Measurements from ENCODE around the gene THEM4.

- TF ChIP-seq, protein P1, sequence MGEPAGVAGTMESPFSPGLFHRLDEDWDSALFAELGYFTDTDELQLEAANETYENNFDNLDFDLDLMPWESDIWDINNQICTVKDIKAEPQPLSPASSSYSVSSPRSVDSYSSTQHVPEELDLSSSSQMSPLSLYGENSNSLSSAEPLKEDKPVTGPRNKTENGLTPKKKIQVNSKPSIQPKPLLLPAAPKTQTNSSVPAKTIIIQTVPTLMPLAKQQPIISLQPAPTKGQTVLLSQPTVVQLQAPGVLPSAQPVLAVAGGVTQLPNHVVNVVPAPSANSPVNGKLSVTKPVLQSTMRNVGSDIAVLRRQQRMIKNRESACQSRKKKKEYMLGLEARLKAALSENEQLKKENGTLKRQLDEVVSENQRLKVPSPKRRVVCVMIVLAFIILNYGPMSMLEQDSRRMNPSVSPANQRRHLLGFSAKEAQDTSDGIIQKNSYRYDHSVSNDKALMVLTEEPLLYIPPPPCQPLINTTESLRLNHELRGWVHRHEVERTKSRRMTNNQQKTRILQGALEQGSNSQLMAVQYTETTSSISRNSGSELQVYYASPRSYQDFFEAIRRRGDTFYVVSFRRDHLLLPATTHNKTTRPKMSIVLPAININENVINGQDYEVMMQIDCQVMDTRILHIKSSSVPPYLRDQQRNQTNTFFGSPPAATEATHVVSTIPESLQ (CRISPR knock-in tag; IDR thresholded peaks at IDR 0.05): no peak
- TF ChIP-seq, protein P2, sequence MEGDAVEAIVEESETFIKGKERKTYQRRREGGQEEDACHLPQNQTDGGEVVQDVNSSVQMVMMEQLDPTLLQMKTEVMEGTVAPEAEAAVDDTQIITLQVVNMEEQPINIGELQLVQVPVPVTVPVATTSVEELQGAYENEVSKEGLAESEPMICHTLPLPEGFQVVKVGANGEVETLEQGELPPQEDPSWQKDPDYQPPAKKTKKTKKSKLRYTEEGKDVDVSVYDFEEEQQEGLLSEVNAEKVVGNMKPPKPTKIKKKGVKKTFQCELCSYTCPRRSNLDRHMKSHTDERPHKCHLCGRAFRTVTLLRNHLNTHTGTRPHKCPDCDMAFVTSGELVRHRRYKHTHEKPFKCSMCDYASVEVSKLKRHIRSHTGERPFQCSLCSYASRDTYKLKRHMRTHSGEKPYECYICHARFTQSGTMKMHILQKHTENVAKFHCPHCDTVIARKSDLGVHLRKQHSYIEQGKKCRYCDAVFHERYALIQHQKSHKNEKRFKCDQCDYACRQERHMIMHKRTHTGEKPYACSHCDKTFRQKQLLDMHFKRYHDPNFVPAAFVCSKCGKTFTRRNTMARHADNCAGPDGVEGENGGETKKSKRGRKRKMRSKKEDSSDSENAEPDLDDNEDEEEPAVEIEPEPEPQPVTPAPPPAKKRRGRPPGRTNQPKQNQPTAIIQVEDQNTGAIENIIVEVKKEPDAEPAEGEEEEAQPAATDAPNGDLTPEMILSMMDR (IDR thresholded peaks at IDR 0.05): no peak
- TF ChIP-seq, protein P3, sequence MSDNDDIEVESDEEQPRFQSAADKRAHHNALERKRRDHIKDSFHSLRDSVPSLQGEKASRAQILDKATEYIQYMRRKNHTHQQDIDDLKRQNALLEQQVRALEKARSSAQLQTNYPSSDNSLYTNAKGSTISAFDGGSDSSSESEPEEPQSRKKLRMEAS (CRISPR knock-in tag; IDR thresholded peaks at IDR 0.05): no peak
- TF ChIP-seq JUN (CRISPR knock-in tag; IDR thresholded peaks at IDR 0.05) (no peak), E2F1 (CRISPR knock-in tag; IDR thresholded peaks at IDR 0.05) (no peak)
Measured at GRCh38 chr1:151828921-151829320, 80.4 kb downstream of the THEM4 start.

Measured in WTC11 (cell line).